GM21447 (cell line): ENCODE data around the gene VPS51.
A peak's percentile ranks its signal among the peaks of the same experiment; 100 is the strongest.

ENCODE experiments used
- ATAC-seq: cut with Tn5 transposase; IDR thresholded peaks from one replicate; pipeline ENCODE4 v1.9.1; 2021; ENCODE audit not compliant: unreplicated experiment

The VPS51 gene

DNA sequence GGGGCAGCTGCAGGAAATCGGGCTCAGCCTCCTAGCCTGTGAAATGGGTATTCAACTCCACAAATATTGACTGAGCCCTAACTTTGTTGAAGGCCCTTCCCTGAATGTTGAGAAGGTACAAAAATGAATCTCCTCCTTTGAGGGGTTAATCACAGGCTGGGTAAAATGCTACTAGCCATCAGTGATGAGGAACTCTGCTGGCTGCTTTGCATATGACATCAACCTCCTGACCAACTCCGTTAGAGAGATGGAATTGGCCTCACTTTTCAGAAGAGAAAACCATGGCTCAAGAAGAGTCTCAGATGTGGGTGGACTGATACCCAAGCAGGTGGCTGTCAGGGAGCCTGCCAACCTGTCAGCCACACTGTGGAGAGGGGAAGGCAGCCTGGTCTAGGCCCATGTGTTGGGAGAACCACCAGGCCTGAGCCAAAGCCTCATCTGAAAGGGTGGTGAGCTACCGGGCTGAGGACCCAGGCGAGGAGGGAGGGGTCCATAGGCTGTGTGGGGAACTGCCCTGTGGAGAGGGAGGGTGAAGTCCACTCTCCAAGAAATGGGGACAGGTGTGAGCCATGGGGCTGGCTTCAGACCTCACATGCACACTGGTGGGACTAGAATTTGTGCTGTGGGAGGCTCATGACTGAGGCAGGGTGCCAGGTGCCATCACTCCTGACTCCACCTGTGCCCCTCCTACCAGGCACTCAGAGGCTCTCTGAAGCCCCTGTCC is 23.9 kb upstream of the VPS51 start:
- no peak for ATAC-seq

DNA sequence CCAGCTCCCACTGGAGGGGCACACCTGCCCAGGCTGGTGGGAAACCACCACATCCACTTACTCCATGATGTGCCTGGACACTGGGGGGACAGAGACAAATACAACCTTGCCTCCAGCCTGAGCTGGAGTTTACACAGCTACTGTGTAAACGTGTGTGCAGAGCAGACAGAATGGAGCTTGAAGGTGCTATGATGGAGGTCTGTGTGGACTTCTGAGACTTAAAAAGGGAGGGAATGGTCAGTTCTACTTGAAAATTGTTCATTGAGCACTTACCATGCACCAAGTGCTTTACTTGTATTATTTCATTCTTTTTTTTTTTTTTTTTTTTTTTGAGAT is 23.4 kb upstream of the VPS51 start:
- ATAC-seq: no peak

DNA sequence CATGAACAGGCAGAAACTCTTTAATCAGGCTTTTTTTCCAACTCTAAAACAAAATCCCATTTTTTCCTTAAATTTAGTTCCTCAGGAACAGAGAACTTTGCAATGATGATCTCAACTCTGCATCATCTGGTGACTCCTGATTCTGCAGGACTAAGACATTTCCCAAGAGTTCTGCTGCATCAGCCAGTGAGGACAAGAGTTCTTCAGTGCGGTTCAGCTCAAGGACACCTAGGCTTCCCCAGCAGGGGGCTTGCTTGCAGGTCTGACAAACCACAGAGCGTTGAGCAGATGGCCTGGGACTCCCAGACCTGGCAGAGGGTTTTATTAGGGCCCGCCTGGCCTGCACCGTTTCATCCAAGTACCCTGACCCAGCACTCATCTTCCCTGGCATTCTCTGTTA is 18.6 kb upstream of the VPS51 start:
- no peak for ATAC-seq

DNA sequence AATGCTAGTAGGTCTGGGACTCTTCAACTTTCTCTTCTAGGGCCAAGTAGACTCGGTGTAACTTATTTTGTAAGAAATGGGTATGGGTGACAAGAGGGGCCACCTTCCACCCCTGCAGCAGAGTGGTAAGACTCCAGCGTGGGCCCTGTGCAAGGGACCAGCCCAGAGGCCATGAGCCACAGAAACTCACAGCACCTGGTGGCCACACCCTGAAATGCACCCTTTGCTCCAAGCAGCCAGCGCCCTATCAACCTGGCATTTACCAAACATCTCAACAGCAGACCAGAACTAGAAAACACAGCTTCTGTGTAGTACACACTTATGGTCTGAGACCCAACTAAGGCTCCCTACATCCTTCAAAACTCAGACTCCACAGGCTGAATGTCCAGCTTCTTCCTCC is 17.9 kb upstream of the VPS51 start:
- no peak for ATAC-seq

DNA sequence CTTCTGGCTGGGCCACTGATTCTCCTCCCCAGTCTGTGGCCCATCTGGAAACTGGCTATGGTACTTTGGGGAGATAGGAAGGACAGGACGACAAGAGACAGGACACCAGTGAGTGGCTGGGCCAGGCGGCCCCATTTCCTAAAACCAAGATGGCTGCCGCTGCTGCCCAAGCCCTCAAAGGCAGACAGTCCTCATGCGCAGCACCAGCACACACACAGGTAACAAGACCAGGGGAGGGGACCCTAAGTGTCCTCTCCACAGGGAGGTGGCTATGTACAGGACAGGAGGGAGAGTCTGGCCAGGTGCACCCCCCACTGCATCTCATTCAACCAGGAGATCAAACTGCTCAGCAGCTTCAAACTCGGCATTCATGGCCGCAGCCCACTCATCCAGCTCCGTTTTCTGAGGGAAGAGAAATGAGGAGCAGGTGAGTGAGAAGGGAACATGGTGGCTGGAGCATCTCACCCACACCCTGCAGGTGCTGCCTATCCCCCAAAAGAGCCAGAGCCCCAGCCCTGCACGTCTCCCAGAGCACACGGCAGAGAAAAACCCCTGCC is 17.1 kb upstream of the VPS51 start:
- ATAC-seq: no peak

DNA sequence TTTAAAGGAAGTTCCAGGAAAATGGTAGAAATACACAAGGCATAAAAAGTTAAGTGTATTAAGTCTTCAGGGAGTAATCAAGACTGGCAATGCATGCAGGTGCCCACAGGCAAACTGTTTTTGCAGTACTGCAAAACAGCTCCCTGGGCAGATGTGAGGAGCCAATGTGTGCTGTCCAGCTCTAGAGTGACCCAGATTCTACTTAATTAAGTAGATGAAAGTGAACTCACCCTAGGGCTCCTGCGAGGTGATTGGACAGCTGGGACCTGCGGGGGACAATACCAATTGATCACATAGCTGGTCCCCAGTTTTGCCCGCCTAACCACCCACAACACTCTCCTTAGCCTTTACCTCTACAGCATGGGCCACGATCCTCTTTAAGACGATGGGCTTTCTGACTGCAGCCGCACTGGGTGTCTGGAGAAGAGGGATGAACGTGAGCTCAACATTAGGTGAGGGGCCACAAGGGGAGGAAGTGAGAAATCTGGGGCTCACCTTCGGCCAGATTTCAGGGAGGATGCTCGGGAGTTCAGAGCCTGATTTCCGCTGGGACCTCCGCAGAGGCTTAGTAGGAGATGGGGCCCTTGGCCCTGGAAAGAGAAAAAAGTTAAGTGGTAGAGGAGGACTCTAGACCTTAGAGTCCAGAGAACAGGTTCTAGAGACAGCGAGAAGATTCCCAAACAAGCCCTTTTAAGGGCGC is 12.7 kb upstream of the VPS51 start:
- ATAC-seq: peak; percentile 15

DNA sequence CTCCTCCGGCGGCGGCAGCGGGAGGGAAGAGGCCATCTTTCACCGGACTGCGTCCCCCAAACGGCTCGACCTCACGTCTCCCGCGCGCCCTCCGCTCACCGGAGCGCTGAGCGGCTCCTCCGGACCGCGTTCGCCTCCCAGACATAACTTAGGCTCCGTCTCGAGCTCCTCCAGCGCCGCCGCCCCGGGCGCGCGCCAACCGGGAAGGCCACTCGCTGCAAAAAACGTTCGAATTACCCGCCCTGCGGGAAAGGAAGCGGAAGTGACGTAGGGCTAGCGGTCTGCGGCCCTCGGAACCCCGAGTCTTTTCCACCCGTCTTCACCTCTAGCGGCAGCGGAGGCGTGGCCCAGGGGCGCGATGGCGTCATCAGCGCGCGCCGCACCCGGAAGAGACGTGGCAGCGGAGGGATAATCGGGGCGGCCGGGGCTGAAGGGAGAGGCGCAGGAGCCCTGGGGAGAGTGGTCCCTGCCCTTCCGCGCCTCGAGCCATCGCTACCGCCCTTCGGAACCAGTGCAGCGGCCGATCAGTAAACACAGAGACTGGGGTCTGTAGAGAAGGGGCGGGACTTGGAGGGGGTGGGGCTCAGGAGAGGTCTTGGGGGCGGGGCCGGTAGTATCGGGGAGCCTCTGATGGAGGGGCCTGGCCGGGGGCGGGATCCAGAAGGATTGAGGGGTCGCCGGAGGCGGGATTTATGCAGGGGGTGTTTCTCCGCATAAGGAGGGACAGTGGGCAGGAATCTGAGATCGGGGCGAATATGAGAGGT is 12.0 kb upstream of the VPS51 start, which contains the start of the genes CDCA5 and ZFPL1:
Gene CDCA5 (minus strand): TSS at position 207 of the 764 bp plus-strand sequence. CDS start 62 bp downstream, at position 145.
Gene ZFPL1 (plus strand): TSS at position 389 of the 764 bp plus-strand sequence. CDS start 477 bp downstream, outside the sequence.
- peak; percentile 86 for ATAC-seq

DNA sequence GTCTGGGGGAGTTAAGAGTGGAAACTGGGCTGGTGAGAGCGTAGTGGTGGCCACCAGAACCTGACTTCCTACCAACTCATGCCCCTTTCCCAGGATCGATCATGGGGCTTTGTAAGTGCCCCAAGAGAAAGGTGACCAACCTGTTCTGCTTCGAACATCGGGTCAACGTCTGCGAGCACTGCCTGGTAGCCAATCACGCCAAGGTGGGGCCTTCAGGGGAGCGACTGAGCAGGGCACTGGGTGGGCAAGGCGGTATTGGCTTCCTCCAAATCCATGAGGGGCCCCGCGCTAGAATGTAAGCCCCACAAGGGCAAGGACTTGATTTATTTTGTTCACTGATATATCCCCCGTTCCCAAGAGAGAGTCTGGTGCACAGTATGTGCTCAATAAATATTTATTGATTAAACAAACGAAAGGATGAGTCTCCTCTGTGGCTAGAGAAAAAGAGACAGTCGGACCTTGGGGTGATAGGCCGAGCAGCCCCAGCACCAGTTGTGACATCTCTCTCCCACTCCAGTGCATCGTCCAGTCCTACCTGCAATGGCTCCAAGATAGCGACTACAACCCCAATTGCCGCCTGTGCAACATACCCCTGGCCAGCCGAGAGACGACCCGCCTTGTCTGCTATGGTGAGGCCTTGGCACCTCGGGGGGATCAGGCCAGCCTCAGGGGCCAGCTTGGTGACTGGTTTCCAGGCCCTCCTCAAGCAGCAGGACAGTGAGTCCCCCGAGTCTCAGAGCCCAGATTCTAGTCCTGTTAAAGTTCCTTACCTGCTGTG is 11.2 kb upstream of the VPS51 start:
- ATAC-seq: peak; percentile 19

DNA sequence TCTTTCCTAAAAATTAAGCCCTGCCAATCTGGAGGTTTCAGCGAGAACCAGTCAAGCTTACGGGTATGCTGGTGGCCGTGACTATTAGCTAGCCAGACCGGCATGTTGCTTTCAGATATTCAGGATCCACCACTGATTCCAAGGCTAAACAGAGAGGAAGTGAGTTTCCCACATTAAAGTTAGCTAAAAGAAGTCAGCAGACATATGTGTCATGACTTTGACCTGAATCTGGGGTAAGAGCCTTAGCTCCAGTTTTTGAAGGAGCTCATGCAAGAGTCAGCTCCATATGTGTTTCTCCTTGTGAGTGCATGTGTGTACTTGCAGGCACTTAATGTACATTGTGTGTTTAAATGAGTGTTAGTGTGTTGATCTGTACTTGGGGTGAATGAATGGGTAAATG is 10.6 kb upstream of the VPS51 start:
- ATAC-seq: no peak

DNA sequence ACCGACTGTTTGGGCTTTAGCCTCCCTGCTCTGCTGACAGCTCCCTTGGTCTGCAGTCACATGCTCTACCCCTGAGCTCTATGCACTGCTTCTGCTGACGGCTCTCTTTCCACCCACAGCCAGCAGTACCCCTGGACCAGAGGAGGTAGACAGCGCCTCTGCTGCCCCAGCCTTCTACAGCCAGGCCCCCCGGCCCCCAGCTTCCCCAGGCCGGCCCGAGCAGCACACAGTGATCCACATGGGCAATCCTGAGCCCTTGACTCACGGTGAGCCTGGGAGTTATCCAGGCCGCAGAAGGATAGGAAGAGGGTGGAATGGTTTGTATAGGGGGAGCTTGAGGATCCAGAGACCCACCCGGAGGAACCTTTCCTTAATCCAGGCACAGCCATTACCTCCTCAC is 9.2 kb upstream of the VPS51 start:
- ATAC-seq: no peak

DNA sequence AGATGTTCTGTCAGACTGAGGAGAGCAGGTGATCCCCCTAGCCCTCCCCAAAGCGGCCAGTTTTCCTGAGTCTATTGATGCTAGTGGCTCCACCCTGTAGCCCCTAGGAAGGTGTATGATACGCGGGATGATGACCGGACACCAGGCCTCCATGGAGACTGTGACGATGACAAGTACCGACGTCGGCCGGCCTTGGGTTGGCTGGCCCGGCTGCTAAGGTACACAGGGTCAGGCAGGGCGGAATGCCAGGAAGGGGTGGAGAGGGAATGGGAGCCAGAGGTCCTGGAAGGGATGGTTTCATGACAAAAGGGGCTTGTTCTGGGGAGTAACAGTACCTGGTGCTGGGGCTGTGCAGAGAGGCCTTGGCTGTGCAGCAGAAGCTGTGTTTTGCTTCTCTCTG is 8.8 kb upstream of the VPS51 start:
- ATAC-seq: no peak

DNA sequence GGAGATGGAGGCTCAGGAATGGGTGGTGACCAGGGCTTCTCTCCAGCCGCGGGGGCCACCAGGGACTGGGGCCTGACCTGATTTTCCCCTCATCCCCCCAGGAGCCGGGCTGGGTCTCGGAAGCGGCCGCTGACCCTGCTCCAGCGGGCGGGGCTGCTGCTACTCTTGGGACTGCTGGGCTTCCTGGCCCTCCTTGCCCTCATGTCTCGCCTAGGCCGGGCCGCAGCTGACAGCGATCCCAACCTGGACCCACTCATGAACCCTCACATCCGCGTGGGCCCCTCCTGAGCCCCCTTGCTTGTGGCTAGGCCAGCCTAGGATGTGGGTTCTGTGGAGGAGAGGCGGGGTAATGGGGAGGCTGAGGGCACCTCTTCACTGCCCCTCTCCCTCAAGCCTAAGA is 8.2 kb upstream of the VPS51 start:
- ATAC-seq: no peak

DNA sequence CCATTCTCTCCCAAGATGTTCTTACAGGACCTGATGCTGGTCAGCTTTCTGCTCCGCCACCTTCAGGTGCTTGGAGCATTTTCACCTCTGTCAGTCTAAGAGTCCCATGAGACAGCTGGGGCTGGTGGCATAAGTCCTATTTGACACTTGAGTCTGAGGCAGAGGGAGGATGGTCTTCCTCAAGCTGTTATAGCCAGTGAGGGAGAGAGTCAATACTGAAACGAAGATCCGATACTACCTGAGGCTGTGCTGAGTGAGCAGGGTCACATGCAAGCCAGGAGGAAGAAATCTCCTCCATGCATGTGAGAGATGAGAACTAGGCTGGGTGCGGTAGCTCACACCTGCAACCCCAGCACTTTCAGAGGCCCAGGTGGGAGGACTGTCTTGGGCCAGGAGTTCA is 6.4 kb upstream of the VPS51 start:
- no peak for ATAC-seq

DNA sequence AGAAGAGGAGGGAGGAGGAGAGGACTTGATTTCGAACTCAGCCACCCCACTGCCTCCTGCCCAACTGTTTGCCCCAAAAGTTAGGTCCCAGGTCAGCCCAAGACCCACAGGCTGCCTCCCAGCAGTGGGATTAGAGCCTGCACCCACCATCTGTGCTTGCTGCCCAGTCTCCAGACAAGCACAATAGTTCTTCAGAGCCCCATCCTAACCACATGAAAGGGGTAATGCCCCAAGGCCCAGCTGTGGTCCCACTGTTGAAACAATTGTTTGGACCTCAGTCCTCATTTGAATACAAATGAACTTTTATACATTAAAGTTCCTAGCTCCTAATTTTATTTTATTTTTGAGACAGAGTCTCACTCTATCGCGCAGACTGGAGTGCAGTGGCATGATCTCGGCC is 5.4 kb upstream of the VPS51 start:
- no peak for ATAC-seq

DNA sequence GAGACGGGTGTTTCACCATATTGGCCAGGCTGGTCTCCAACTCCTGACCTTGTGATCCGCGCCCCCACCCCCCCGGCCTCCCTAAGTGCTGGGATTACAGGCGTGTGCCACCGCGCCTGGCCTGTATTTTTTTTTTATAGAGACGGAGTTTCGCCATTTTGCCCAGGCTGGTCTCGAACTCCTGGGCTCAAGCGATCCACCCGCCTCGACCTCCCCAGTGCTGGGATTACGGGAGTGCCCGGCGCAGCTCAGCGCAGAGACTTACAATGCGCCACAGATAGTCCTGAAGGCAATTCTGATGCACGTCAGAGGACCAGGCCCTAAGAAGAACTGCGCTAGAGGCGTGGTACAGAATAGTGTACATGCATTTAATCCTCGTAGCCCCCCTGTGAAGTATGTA is 587 bp upstream of the VPS51 start:
- no peak for ATAC-seq

DNA sequence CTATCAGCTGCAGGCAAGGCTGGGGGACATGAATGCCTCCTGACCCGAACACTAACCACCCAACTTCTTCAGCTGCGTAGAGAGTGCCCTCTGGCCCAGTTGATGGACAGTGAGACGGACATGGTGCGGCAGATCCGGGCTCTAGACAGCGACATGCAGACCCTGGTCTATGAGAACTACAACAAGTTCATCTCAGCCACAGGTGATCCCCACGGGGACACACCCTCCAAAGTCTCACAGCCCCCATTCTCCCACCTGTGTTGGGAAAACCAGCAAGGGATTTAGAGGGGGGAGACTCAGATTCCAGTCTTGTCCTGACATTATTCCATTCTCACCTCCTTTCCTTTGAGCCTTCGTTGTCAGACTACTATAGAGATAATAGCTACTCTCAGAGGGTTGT is 912 bp downstream of the VPS51 start:
- no peak for ATAC-seq

DNA sequence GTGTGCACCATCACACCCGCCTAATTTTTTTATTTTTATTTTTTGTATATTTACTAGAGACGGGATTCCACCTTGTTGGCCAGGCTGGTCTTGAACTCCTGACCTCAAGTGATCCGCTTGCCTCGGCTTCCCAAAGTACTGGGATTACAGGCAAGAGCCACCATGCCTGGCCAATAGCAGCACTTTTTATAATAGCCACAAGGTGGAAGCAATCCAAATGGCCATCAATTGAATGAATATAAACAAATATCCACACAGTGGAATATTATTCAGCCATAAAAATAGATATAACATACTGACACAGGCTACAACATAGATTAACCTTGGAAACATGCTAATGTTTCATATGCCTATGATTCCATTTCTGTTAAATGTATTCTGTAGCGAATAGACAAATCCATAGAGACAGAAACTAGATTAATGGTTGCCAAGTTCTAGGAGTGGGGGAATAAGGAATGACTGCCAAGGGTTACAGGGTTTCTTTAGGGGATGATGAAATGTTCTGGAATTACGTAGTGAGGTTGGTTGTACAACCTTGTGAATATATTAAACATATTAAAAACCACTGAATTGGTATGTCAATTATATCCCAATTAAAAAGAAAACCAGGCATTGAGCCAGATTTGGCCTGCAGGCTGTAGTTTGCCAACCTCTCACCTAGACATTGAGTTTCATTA is 4.8 kb downstream of the VPS51 start:
- ATAC-seq: no peak

DNA sequence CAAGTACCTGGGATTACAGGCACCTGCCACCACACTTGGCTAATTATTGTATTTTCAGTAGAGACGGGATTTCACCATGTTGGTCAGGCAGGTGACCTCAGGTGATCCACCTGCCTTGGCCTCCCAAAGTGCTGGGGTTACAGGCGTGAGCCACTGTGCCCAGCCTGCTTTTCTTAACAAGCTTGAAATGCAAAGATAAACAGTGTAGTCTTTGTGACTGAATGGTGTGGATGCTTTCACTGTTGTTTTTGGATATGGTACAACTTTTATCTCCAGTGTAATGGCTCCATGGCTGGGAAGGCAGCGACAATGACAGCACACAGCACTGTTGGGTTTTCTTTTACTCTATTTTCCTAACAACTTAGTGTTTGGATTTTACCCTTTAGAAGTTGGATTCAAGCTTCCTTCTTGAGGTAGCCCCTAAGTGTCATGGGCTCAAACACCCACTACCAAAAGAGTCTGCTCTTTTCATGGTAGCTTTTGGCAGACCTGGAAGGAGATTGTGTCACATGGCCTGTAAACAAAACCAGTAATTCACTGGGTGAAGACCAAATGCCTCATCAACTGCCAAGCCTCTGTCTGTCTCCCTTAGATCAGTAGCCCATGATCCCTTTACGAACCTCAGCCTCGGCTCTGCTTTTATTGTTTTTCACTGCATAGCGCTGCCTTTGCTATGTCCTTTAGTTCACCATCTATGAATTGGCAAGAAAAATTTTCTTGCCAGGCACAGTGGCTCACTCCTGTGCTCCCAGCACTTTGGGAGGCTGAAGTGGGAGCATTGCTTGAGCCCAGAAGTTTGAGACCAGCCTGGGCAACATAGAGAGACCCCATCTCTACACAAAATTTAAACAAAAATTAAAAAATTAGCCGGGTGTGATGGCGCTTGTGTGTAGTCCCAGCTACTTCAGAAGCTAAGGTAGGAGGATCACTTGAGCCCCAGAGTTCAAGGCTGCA is 6.4 kb downstream of the VPS51 start:
- ATAC-seq: no peak

DNA sequence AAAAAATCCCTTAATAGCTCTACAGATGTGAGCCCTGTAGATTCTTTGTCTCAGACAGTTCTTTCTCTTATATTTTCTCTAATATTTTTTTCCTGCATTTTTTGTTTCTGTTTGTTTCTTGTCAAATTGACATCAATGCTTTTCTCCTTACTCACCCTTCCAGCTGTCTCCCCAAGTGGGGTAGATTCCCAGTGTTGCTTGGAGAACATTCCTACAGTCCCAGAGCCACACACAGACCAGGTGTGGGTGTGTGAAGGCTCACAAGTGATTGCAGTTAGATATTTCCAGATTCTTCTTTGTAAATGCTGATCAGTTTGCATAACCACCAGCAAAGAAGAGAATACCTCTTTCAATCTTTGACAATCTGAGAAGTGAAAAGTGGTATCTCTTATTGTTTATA is 7.5 kb downstream of the VPS51 start:
- ATAC-seq: no peak
